MM.1S (cell line): ENCODE results near the gene GALNT10.

Experiments used
- EZH2 ChIP-seq: fragments of 300-600 bp; sonication (generic); optimal IDR thresholded peaks from 2 replicates; pipeline ENCODE3; 2017; ENCODE audit warnings: low read depth, mild to moderate bottlenecking, antibody characterized with exemption, low read length, mixed read lengths
- TF ChIP-seq, protein P1 (sequence below): fragments of 300-600 bp; sonication (generic); IDR thresholded peaks from 2 replicates; pipeline ENCODE4 v1.5.1; 2016; ENCODE audit warnings: antibody characterized with exemption, low read length, mixed read lengths

DNA sequence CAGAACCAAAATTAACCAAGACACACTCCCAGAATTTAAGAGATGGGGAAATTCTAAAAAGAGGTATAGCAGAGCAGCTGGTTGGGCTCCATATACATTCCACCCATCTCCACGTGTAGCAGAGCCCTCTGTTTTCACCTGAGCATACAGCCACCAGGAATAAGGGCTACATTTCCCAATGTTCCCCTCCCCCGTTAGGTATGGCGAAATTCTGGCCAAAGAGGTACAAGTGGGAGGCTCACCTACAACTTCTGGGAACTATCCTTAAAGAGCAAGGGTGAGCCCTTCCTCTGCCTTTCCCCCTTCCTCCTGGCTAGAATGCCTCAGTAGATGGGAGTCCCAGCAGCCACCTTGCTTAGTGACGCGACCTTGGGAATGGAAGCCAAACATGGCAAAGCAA lies 250.0 kb downstream of the GALNT10 start:
- TF ChIP-seq, protein P1, sequence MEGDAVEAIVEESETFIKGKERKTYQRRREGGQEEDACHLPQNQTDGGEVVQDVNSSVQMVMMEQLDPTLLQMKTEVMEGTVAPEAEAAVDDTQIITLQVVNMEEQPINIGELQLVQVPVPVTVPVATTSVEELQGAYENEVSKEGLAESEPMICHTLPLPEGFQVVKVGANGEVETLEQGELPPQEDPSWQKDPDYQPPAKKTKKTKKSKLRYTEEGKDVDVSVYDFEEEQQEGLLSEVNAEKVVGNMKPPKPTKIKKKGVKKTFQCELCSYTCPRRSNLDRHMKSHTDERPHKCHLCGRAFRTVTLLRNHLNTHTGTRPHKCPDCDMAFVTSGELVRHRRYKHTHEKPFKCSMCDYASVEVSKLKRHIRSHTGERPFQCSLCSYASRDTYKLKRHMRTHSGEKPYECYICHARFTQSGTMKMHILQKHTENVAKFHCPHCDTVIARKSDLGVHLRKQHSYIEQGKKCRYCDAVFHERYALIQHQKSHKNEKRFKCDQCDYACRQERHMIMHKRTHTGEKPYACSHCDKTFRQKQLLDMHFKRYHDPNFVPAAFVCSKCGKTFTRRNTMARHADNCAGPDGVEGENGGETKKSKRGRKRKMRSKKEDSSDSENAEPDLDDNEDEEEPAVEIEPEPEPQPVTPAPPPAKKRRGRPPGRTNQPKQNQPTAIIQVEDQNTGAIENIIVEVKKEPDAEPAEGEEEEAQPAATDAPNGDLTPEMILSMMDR, result no peak
- TF ChIP-seq EZH2, result no peak
